NCI-H2107 (cell line): Measurements from ENCODE around the gene RFLNA.
A peak's percentile ranks its signal among the peaks of the same experiment; 100 is the strongest.

Experiments used
- DNase-seq: peaks from one replicate; lab custom pipeline; 2025; lab: John Stamatoyannopoulos, UW

Gene RFLNA

DNA sequence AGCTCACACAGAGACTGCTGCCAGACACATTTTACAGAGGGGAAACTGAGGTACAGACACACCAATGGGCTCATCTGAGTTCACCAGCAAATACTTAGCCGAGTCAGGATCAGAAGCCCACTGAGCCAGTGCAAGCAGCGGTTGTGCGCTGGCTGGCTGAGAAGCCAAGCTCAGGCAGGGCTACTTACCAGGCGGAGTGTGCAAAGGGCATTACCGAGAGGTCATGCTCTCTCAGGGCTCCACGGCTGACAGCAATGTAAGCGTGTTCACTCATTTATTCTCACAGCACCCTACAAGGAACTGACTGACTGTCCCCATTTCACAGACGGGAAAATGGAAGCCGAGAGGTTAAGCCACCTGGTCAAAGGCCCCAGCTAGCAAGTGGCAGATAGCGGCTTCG is 63.7 kb downstream of the RFLNA start:
- DNase-seq, result no peak

DNA sequence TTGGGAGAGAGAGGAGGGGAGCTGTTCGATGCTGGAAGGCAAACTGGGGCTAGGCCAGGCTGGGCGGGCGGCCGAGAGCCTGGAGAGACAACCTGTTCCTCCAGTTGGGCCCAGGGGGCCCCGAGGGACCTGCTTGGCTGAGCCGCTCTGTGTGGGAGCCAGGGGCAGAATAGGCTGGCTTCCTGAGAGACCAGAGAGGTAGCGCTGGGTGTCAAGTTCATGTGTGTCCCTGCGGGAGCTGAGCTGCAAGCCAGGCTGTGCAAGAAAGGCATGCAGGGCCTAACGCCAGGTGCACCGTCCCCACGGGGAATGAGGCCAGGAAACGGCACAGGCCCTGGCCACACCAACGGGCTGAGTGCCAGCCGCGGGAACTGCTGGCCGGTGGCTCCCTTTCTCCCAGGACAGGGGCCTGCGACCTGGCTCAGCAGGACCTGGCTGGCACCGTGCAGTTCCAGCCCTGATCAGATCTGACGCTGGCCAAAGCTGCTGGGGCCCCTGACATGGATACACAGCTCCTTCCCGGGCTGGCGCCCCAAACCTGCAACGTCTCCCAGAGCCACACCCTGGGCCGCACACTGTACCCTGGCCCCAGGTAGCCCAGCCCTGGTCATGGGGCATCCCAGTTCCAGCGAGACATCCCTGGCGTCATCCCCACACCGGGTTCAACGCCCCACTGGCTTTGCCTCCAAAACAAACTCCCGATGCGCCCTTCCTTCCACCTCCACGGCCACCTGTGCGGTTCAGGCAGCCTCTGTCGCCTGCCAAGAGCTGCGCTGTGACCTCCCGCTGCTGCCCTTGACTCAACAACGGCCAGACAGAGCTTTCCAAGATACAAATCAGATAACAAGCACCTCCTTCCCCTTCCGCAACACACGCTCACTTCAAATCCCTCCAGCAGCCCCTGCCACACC is 65.0 kb downstream of the RFLNA start:
- DNase-seq, result peak; percentile 72

DNA sequence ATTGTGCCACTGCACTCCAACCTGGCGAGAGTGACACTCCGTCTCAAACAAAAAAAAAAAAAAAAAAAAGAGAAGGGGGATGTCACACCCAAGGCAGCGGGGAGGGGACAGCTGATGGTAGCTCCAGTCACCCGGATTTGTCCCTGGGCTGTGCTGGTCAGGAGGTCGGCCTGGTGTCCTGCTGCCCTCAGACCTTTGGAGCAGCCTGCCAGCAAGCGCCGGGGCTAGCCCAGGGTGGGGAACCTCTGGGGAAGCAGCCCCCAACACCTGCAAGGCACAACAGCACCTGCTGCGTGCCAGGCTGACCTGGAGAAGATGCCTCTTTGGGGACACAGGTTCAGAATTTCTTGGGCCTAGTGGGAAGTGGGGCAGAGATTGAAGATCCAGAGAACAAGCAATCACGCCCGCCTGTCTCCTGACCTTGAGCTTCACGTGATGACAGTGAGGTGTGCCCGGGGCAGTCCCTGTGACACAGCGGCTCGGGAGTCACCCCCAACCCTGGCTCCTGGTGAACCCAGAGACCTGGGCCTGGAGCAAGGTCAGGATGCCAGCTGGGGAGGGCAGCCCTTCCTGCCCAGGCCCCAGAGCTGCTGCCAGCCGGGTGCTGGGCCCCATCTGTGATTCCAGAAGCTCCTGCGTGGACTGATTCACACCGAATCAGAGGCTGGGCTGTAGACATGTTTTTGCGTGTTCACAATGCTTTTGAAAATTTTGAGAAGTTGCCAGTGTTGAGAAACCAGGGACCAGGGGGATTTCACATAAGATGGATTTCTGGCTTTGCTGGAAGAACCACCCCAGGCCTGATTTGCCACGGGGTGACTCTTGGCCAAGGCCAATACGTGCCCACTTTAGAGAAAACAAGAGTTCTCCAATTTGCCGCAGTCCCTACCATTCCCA is 66.4 kb downstream of the RFLNA start:
- no peak for DNase-seq

DNA sequence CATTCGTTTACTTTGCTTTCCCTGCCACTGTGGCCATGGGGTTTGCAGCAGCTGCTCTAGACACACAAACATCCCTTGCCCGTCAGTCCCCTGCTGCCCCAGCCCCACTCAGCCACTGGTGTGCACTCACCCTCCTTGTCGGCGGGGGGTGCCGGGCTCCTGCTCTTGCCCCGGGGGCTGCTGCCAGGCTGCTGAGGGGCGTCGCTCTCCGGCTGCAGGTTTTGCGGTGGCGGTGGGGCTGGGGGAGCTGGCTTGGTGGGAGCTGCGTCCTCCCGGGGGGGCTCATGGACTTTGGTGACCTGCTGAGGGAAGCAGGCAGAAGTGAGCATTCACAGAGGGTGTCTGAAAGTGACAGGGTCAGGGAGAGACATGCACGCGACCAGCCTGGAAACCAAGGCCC is 67.1 kb downstream of the RFLNA start:
- no peak for DNase-seq

DNA sequence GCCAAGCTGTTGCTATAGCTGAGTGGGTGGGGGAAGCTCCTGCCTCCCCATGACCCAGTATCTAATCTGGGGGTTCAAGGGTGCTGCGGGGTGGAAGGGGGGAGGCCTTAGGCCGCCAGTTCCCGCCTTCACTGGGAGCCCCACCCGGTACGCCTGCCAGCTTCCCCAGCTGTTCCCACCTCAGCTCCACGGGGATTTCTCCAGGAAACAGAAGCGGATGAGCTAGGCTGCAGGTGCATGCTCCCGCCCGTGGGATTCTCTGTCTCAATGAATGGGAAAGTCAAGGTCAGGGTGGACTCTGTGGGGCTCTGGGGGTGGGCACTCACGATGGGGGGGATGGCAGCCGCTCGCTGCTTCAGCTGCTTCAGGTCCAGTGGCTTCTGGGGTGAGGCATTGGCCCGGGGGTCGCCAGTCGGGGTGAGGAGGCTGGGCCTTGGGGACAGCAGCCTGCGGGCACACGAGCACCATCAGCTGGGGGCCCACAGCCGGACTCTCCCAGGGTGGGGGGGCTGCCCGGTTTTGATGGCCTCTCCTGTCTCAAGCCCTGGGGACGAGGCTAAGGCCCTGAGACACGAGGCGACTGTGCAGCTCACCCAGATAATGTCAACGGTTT is 68.6 kb downstream of the RFLNA start:
- DNase-seq, result no peak

DNA sequence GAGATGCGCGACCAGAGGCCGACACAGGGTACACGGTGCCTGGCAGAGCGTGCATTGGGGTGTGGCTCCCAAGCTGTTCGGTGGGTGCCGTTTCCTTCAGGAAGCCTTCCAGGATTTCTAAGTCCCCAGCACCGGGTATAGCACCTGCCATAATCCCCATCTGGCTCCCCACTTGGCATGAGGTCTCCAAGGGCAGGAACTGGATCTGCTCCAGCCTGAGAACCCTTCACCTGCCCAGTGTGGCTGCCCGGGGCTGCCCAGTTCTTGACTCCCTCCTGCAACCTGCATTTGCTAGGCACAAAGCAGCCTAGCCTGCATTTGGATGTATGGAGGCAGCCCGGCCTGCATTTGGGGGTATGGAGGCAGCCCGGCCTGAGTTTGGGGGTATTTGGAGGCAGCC is 69.7 kb downstream of the RFLNA start:
- no peak for DNase-seq
